H1 (cell line): ENCODE data around the gene ARHGEF18. TPM values are rescaled to one million over a fixed set of nuclear protein-coding genes. Genes with fewer than 3 reads are reported as not detected.

Experiments
- CTCF ChIA-PET: fragments of 300-600 bp; sonication (Branson Sonifier 250); formaldehyde crosslinking; loops from one replicate; lab custom pipeline; 2021; ENCODE audit not compliant: partially characterized antibody; lab: Charles Lee
- POLR2A ChIA-PET: fragments of 300-600 bp; sonication (Branson Sonifier 250); formaldehyde crosslinking; loops from one replicate; lab custom pipeline; 2021; ENCODE audit warnings: inconsistent platforms; ENCODE audit not compliant: partially characterized antibody; lab: Charles Lee
- DNase-seq, 2 experiments: peaks; one replicate each; pipeline versions ENCODE4 v3.0.0 to v3.0.0-alpha.2; 2010 to 2022; ENCODE audit warnings: low spot score in 2 of 2, low read depth in 1 of 2, mixed read lengths in 1 of 2
- FAIRE-seq: peaks from 2 replicates; lab custom pipeline; 2011; peaks lifted over from hg19 to GRCh38; lab: Jason Lieb, UNC
- H2AFZ ChIP-seq: 2 replicates; pipeline ENCODE4 v1.8.1; 2012; ENCODE audit warnings: low read length, inconsistent platforms
- H2AK5ac ChIP-seq: 2 replicates; pipeline ENCODE4 v1.6.1; 2013; ENCODE audit warnings: low read depth, low read length
- H2BK120ac ChIP-seq: replicated peaks from 2 replicates; pipeline ENCODE3; 2013; ENCODE audit warnings: low read depth, low read length, inconsistent platforms
- H2BK12ac ChIP-seq: 2 replicates; pipeline ENCODE4 v1.6.1; 2013; ENCODE audit warnings: low read depth, low read length
- H2BK15ac ChIP-seq: 2 replicates; pipeline ENCODE4 v1.6.1; 2013; ENCODE audit warnings: low read length
- H2BK20ac ChIP-seq: 2 replicates; pipeline ENCODE4 v1.6.1; 2013; ENCODE audit warnings: low read length
- H2BK5ac ChIP-seq: 2 replicates; pipeline ENCODE4 v1.6.1; 2013; ENCODE audit warnings: low read depth, low read length
- H3K14ac ChIP-seq: 2 replicates; pipeline ENCODE4 v1.6.1; 2013; ENCODE audit warnings: inconsistent platforms; ENCODE audit not compliant: insufficient read length
- H3K18ac ChIP-seq: 2 replicates; pipeline ENCODE4 v1.6.1; 2013; ENCODE audit warnings: low read length; ENCODE audit errors: extremely low read depth
- H3K23ac ChIP-seq: 2 replicates; pipeline ENCODE4 v1.6.1; 2013; ENCODE audit warnings: inconsistent platforms; ENCODE audit not compliant: insufficient read length
- H3K23me2 ChIP-seq: 2 replicates; pipeline ENCODE4 v1.6.1; 2013; ENCODE audit warnings: low read depth, low read length
- H3K27ac ChIP-seq: 2 replicates; pipeline ENCODE4 v1.6.1; 2011; ENCODE audit warnings: low read depth, low read length, inconsistent platforms
- H3K27me3 ChIP-seq, 4 experiments: replicated peaks in 1 of 4; 1 replicate in 1 of 4; 2 replicates in 3 of 4; pipeline versions ENCODE4 v1.6.1 to v1.8.1; 2011 to 2013; ENCODE audit warnings: low read length in 3 of 4, mild to moderate bottlenecking in 3 of 4, inconsistent platforms in 2 of 4, mixed read lengths in 2 of 4, moderate library complexity in 1 of 4; ENCODE audit not compliant: control insufficient read depth in 3 of 4, insufficient read depth in 3 of 4; ENCODE audit errors: extremely low read depth in 1 of 4
- H3K36me3 ChIP-seq, 4 experiments: 2 replicates each; pipeline versions ENCODE4 v1.6.1 to v1.8.1; 2011 to 2013; ENCODE audit warnings: mild to moderate bottlenecking in 4 of 4, low read length in 3 of 4, moderate library complexity in 2 of 4, control low read depth in 1 of 4, inconsistent platforms in 1 of 4; ENCODE audit not compliant: insufficient read depth in 4 of 4, control insufficient read depth in 2 of 4
- H3K4ac ChIP-seq: replicated peaks from 2 replicates; pipeline ENCODE3; 2013; ENCODE audit warnings: low read length, low read depth, mixed read lengths, inconsistent platforms; ENCODE audit not compliant: insufficient read length
- H3K4me1 ChIP-seq, 4 experiments: replicated peaks in 1 of 4; 1 replicate in 1 of 4; 2 replicates in 3 of 4; pipeline versions ENCODE4 v1.6.1 to v1.8.1; 2011 to 2013; ENCODE audit warnings: low read length in 3 of 4, inconsistent platforms in 2 of 4, mixed read lengths in 1 of 4; ENCODE audit not compliant: insufficient read depth in 4 of 4, control insufficient read depth in 3 of 4
- H3K4me2 ChIP-seq, 2 experiments: 2 replicates each; pipeline versions ENCODE4 v1.6.1 to v1.8.1; 2011 to 2013; ENCODE audit warnings: low read depth in 2 of 2, low read length in 2 of 2, control low read depth in 1 of 2, inconsistent platforms in 1 of 2, mild to moderate bottlenecking in 1 of 2; ENCODE audit not compliant: insufficient read depth in 1 of 2
- H3K4me3 ChIP-seq, 4 experiments: fragments of 200-600, 300-600 bp in 1 of 4; sonication (generic), shearing (Covaris generic), sonication (Bioruptor Twin) in 1 of 4; 2 replicates each; pipeline versions ENCODE4 v1.5.1 to v1.8.1; 2011 to 2016; ENCODE audit warnings: low read length in 4 of 4, low read depth in 3 of 4, control low read depth in 2 of 4, inconsistent platforms in 2 of 4, mild to moderate bottlenecking in 2 of 4, mixed read lengths in 1 of 4, moderate library complexity in 1 of 4; ENCODE audit not compliant: insufficient read depth in 2 of 4; ENCODE audit errors: extremely low read depth in 1 of 4
- H3K56ac ChIP-seq: replicated peaks from 2 replicates; pipeline ENCODE3; 2013; ENCODE audit warnings: low read depth, mild to moderate bottlenecking, mixed read lengths, low read length, inconsistent platforms; ENCODE audit not compliant: insufficient read length
- H3K79me1 ChIP-seq: 2 replicates; pipeline ENCODE4 v1.6.1; 2013; ENCODE audit warnings: low read depth, low read length, control low read depth
- H3K79me2 ChIP-seq, 2 experiments: 2 replicates each; pipeline versions ENCODE4 v1.6.1 to v1.8.1; 2012 to 2013; ENCODE audit warnings: low read length in 2 of 2, mild to moderate bottlenecking in 2 of 2, inconsistent platforms in 1 of 2; ENCODE audit not compliant: insufficient read depth in 2 of 2, control insufficient read depth in 1 of 2
- H3K9ac ChIP-seq, 4 experiments: replicated peaks in 1 of 4; 1 replicate in 1 of 4; 2 replicates in 3 of 4; pipeline versions ENCODE4 v1.6.1 to v1.8.1; 2011 to 2013; ENCODE audit warnings: low read depth in 3 of 4, low read length in 3 of 4, control low read depth in 2 of 4, mild to moderate bottlenecking in 2 of 4, moderate library complexity in 2 of 4, inconsistent platforms in 1 of 4; ENCODE audit errors: extremely low read depth in 1 of 4
- H3K9me3 ChIP-seq, 2 experiments: 2 replicates each; pipeline versions ENCODE4 v1.6.1 to v1.8.1; 2012 to 2013; ENCODE audit warnings: mild to moderate bottlenecking in 2 of 2, moderate library complexity in 2 of 2, control low read depth in 1 of 2, inconsistent platforms in 1 of 2, low read depth in 1 of 2, low read length in 1 of 2, mixed read lengths in 1 of 2; ENCODE audit not compliant: insufficient read depth in 2 of 2
- H4K20me1 ChIP-seq, 2 experiments: replicated peaks in 1 of 2; 2 replicates each; pipeline versions ENCODE3 to v1.8.1; 2011 to 2013; ENCODE audit warnings: inconsistent platforms in 2 of 2, low read length in 2 of 2, mild to moderate bottlenecking in 1 of 2; ENCODE audit not compliant: insufficient read depth in 2 of 2, control insufficient read depth in 1 of 2
- H4K5ac ChIP-seq: 2 replicates; pipeline ENCODE4 v1.6.1; 2013; ENCODE audit warnings: low read length, low read depth, mixed read lengths, inconsistent platforms; ENCODE audit not compliant: insufficient read length
- H4K8ac ChIP-seq: 2 replicates; pipeline ENCODE4 v1.8.0; 2013; ENCODE audit warnings: mild to moderate bottlenecking, moderate library complexity, low read length, inconsistent platforms; ENCODE audit not compliant: insufficient read depth; ENCODE audit errors: extremely low read depth
- H4K91ac ChIP-seq: replicated peaks from 2 replicates; pipeline ENCODE3; 2013; ENCODE audit warnings: low read length, mixed read lengths, inconsistent platforms; ENCODE audit not compliant: insufficient read length
- BRCA1 ChIP-seq: IDR thresholded peaks from 2 replicates; pipeline ENCODE4 v1.6.1; 2012; ENCODE audit warnings: low read depth, low read length, improper control_type of control experiment
- CBX5 ChIP-seq: fragments of 300-800, 300-1000 bp; sonication (generic); IDR thresholded peaks from 2 replicates; pipeline ENCODE4 v1.7.1; 2016; ENCODE audit warnings: antibody characterized with exemption, low read length, low read depth
- CBX8 ChIP-seq: fragments of 300-800, 300-1000 bp; sonication (generic); IDR thresholded peaks from 2 replicates; pipeline ENCODE4 v1.7.1; 2016; ENCODE audit warnings: low read depth, low read length, borderline replicate concordance
- CHD2 ChIP-seq: IDR thresholded peaks from 2 replicates; pipeline ENCODE4 v1.6.1; 2012; ENCODE audit warnings: low read length, improper control_type of control experiment
- EP300 ChIP-seq, 2 experiments: IDR thresholded peaks; 1 replicate in 1 of 2; 2 replicates in 1 of 2; pipeline ENCODE4 v1.6.1; 2011 to 2012; ENCODE audit warnings: low read depth in 2 of 2, low read length in 2 of 2, mild to moderate bottlenecking in 2 of 2, borderline replicate concordance in 1 of 2, inconsistent platforms in 1 of 2, moderate library complexity in 1 of 2
- HDAC2 ChIP-seq, 2 experiments: fragments of 300-600 bp in 1 of 2; sonication (generic) in 1 of 2; IDR thresholded peaks; 2 replicates each; pipeline ENCODE4 v1.6.1; 2011 to 2012; ENCODE audit warnings: low read depth in 2 of 2, low read length in 2 of 2, mild to moderate bottlenecking in 2 of 2, moderate library complexity in 2 of 2, borderline replicate concordance in 1 of 2, inconsistent platforms in 1 of 2
- JUND ChIP-seq: IDR thresholded peaks from 2 replicates; pipeline ENCODE4 v1.6.1; 2011; ENCODE audit warnings: mild to moderate bottlenecking, improper control_type of control experiment, low read length
- SAP30 ChIP-seq: fragments of 300-600 bp; sonication (generic); IDR thresholded peaks from 2 replicates; pipeline ENCODE4 v1.7.1; 2012; ENCODE audit warnings: low read length, moderate library complexity, mild to moderate bottlenecking, inconsistent platforms; ENCODE audit not compliant: insufficient read depth, insufficient replicate concordance
- SRF ChIP-seq: IDR thresholded peaks from 2 replicates; pipeline ENCODE4 v1.6.1; 2011; ENCODE audit warnings: mild to moderate bottlenecking, low read depth, low read length, moderate library complexity
- TAF1 ChIP-seq: IDR thresholded peaks from 2 replicates; pipeline ENCODE4 v1.6.1; 2011; ENCODE audit warnings: mild to moderate bottlenecking, low read depth, low read length
- WGBS, 2 experiments: shearing (Covaris generic) in 1 of 2; methylation state at CpG; one replicate each; pipeline versions ENCODE4 v1.1.6 to v1.1.7; 2013 to 2015; ENCODE audit warnings: low lambda C conversion rate in 2 of 2, mixed read lengths in 2 of 2, inconsistent platforms in 1 of 2, low coverage in 1 of 2, missing lambda C conversion rate in 1 of 2; ENCODE audit not compliant: insufficient replicate concordance in 2 of 2, insufficient coverage in 1 of 2, insufficient read length in 1 of 2; ENCODE audit errors: extremely low coverage in 1 of 2, missing lambda C conversion rate in 1 of 2; 5-methylcytosine and 5-hydroxymethylcytosine counted together
- polyA plus RNA-seq, 7 experiments: library from polyadenylated mRNA; depleted of rRNA in 3 of 7; stranded (reverse) in 5 of 7; unstranded in 2 of 7; fragments of >200 nt in 5 of 7; fragments of 200-250 nt in 2 of 7; gene quantifications; 1 replicate in 5 of 7; 2 replicates in 1 of 7; 4 replicates in 1 of 7; pipeline versions ENCODE4 v1.2.1 to v1.2.3, GENCODE V29; 2011 to 2013; ENCODE audit warnings: missing spikeins in 2 of 7, mixed read lengths in 2 of 7
- total RNA-seq: library from RNA; stranded (reverse); fragmentation: NEBNext Ultra II Directional; extraction: Animal tissue kit (Norgen Biotek cat#: 25700); gene quantifications from 2 replicates; pipeline ENCODE4 v1.2.1, GENCODE V29; 2021
- TF ChIP-seq, protein P1 (sequence below): IDR thresholded peaks from 2 replicates; pipeline ENCODE4 v1.6.1; 2011; ENCODE audit warnings: low read length, improper control_type of control experiment
- TF ChIP-seq, protein P2 (sequence below): IDR thresholded peaks from 2 replicates; pipeline ENCODE4 v1.6.1; 2012; ENCODE audit warnings: inconsistent platforms

Gene ARHGEF18
- total and polyA plus RNA-seq, 2 of the 8 experiments (the other 6 are each of a cell fraction or from before 2014, with no cell fraction given): 12.2 to 35.9 TPM

- no peak overlapping the region for H2BK15ac ChIP-seq
- CTCF ChIA-PET: no interaction called here
These were observed 17.3 kb upstream of the ARHGEF18 start for GRCh38 chr19:7331446-7331845.

More at GRCh38 chr19:7331446-7331845, 17.3 kb upstream of the ARHGEF18 start:
- no peak overlapping the region for H4K91ac ChIP-seq
- H3K4ac ChIP-seq: no peak overlapping the region
- no peak for TF ChIP-seq CBX5
- no peak for TF ChIP-seq SAP30
- TF ChIP-seq, protein P1, sequence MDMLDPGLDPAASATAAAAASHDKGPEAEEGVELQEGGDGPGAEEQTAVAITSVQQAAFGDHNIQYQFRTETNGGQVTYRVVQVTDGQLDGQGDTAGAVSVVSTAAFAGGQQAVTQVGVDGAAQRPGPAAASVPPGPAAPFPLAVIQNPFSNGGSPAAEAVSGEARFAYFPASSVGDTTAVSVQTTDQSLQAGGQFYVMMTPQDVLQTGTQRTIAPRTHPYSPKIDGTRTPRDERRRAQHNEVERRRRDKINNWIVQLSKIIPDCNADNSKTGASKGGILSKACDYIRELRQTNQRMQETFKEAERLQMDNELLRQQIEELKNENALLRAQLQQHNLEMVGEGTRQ: no peak
- TF ChIP-seq JUND: no peak
- TF ChIP-seq HDAC2 (IDR thresholded peaks at IDR 0.05; ENCODE audit: borderline replicate concordance in 1 of 2, low read depth in 2 of 2, low read length in 2 of 2): no peak
- no peak for TF ChIP-seq CBX8
- no peak for TF ChIP-seq EP300 (IDR thresholded peaks at IDR 0.05; ENCODE audit: borderline replicate concordance in 1 of 2, low read depth in 2 of 2, low read length in 2 of 2)
- no peak for TF ChIP-seq BRCA1
- no peak for TF ChIP-seq CHD2
- no peak for TF ChIP-seq TAF1
- no peak for TF ChIP-seq SRF
- TF ChIP-seq, protein P2, sequence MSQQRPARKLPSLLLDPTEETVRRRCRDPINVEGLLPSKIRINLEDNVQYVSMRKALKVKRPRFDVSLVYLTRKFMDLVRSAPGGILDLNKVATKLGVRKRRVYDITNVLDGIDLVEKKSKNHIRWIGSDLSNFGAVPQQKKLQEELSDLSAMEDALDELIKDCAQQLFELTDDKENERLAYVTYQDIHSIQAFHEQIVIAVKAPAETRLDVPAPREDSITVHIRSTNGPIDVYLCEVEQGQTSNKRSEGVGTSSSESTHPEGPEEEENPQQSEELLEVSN: no peak
- no peak overlapping the region for H3K18ac ChIP-seq
- no peak overlapping the region for H2BK20ac ChIP-seq
- H3K27me3 ChIP-seq: no peaks in the 10 kb centered on the region
- H4K8ac ChIP-seq: no peak overlapping the region
- no peak overlapping the region for H3K4me2 ChIP-seq
- no peak for FAIRE-seq
- no peak overlapping the region for H3K23ac ChIP-seq
- no peak overlapping the region for H2AFZ ChIP-seq
- peaks cover 0 to 7% of the 10 kb centered on the region in 2 experiments; a peak in 2 of 4 replicates for H3K9me3 ChIP-seq
- 79% methylated on average over 4 of the region's 4 CpGs; no CpG with 5 or more reads in 1 of the 2 experiments for WGBS, 2 experiments
- no peak for DNase-seq
- H3K56ac ChIP-seq: peak overlapping the region; percentile 98
- no peak overlapping the region for H3K27ac ChIP-seq
- no peak overlapping the region for H2AK5ac ChIP-seq
- no peaks in the 10 kb centered on the region for H3K79me2 ChIP-seq
- H3K9ac ChIP-seq: no peak overlapping the region
- no peak overlapping the region for H2BK120ac ChIP-seq
- no peaks in the 10 kb centered on the region for H3K79me1 ChIP-seq
- H2BK5ac ChIP-seq: no peak overlapping the region
- peaks cover 7% of the 10 kb centered on the region; the same call in 1 of the 2 replicates for H3K23me2 ChIP-seq
- H3K4me3 ChIP-seq: no peak overlapping the region
- H3K14ac ChIP-seq: no peak overlapping the region
- no peak overlapping the region for H4K5ac ChIP-seq
- H4K20me1 ChIP-seq: peaks cover 0 to 6% of the 10 kb centered on the region in 2 experiments
- no peaks in the 10 kb centered on the region for H3K4me1 ChIP-seq
- POLR2A ChIA-PET: no interaction called here
- no peak overlapping the region for H2BK12ac ChIP-seq
- H3K36me3 ChIP-seq: no peaks in the 10 kb centered on the region
